Fibroblast of lung (primary cell): ENCODE measurements around the gene WNT7B. TPM values are rescaled to one million over a fixed set of nuclear protein-coding genes. Genes with fewer than 3 reads are reported as not detected.

Experiments used
- DNase-seq, 2 donors: peaks; one replicate each; pipeline versions ENCODE4 v3.0.0 to v3.0.0-alpha.2; 2010; ENCODE audit warnings: low read depth in 2 of 2
- H2AFZ ChIP-seq: 2 replicates; pipeline ENCODE4 v1.5.1; 2012; ENCODE audit warnings: low read length, control low read depth, inconsistent platforms
- H3K27ac ChIP-seq: 2 replicates; pipeline ENCODE4 v1.5.1; 2011; ENCODE audit warnings: low read length, control low read depth; ENCODE audit not compliant: insufficient read depth
- H3K27me3 ChIP-seq: 2 replicates; pipeline ENCODE4 v1.5.1; 2011; ENCODE audit warnings: mild to moderate bottlenecking, low read length; ENCODE audit not compliant: control insufficient read depth, insufficient read depth
- H3K36me3 ChIP-seq: 2 replicates; pipeline ENCODE4 v1.5.1; 2011; ENCODE audit warnings: low read length; ENCODE audit not compliant: control insufficient read depth, insufficient read depth
- H3K4me1 ChIP-seq: 2 replicates; pipeline ENCODE4 v1.5.1; 2011; ENCODE audit warnings: low read length; ENCODE audit not compliant: control insufficient read depth, insufficient read depth; ENCODE audit errors: extremely low read depth
- H3K4me2 ChIP-seq: 2 replicates; pipeline ENCODE4 v1.5.1; 2011; ENCODE audit warnings: low read length, control low read depth; ENCODE audit not compliant: insufficient read depth; ENCODE audit errors: extremely low read depth
- H3K4me3 ChIP-seq, 4 experiments: fragments of 200-600 bp in 1 of 4; sonication (generic) in 1 of 4; replicated peaks in 1 of 4; 2 replicates each; pipeline ENCODE4 v1.5.1; 2011 to 2016; ENCODE audit warnings: low read length in 4 of 4, low read depth in 3 of 4, mild to moderate bottlenecking in 3 of 4, control low read depth in 2 of 4, inconsistent platforms in 1 of 4, mixed read lengths in 1 of 4; ENCODE audit not compliant: insufficient read depth in 1 of 4; ENCODE audit errors: control extremely low read depth in 1 of 4
- H3K79me2 ChIP-seq: 2 replicates; pipeline ENCODE4 v1.5.1; 2012; ENCODE audit warnings: mild to moderate bottlenecking, low read length, inconsistent platforms; ENCODE audit not compliant: control insufficient read depth, insufficient read depth
- H3K9ac ChIP-seq: 2 replicates; pipeline ENCODE4 v1.5.1; 2011; ENCODE audit warnings: mild to moderate bottlenecking, low read length, control low read depth; ENCODE audit not compliant: insufficient read depth
- H3K9me3 ChIP-seq: 2 replicates; pipeline ENCODE4 v1.5.1; 2012; ENCODE audit warnings: low read depth, low read length; ENCODE audit not compliant: control insufficient read depth, insufficient read depth
- H4K20me1 ChIP-seq: 2 replicates; pipeline ENCODE4 v1.5.1; 2011; ENCODE audit warnings: low read length; ENCODE audit not compliant: control insufficient read depth, insufficient read depth; ENCODE audit errors: extremely low read depth
- EZH2 ChIP-seq: IDR thresholded peaks from 2 replicates; pipeline ENCODE4 v1.5.1; 2012; ENCODE audit warnings: low read length, control low read depth, mild to moderate bottlenecking; ENCODE audit errors: missing control alignments
- polyA plus RNA-seq, 2 donors: library from polyadenylated mRNA; depleted of rRNA in 1 of 2; stranded (reverse) in 1 of 2; unstranded in 1 of 2; fragments of >200 nt; gene quantifications; 2 replicates each; pipeline ENCODE4 v1.2.1, GENCODE V29; 2011 to 2012; ENCODE audit warnings: missing spikeins in 1 of 2
- total RNA-seq: library from RNA; depleted of rRNA; stranded (reverse); fragments of >200 nt; gene quantifications from 2 replicates; pipeline ENCODE4 v1.2.1, GENCODE V29; 2014
- TF ChIP-seq, protein P1 (sequence below), 2 donors: IDR thresholded peaks in 1 of 2; conservative IDR thresholded peaks in 1 of 2; 1 replicate in 1 of 2; 2 replicates in 1 of 2; pipeline ENCODE4 v1.5.1; 2011 to 2012; ENCODE audit warnings: low read length in 2 of 2, control low read depth in 1 of 2, inconsistent platforms in 1 of 2, low read depth in 1 of 2, mild to moderate bottlenecking in 1 of 2

Gene WNT7B
- total and polyA plus RNA-seq, 2 donors (not counting 1 experiment from before 2014, with no cell fraction given): 0.17 TPM; not detected in 1

DNA sequence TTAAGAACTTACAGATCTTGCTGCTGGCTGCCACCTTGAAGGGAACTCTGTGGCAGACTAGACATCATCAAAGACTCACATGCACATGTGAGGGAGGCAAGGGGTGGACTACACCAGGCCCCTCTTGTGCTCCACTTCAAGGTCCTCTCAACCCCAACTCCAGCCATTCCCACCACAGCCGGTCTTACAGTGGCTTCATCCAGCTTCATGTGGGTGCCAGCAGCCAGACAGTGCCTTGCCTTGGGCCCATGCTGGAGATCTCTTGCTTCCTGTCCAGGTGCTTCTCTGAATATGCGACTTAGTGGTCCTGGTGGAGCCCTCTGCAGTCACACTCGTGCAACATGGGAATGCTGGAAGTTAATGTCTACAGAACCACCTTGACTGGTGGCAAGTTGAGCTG lies 44.6 kb upstream of the WNT7B start:
- Histone ChIP-seq H3K4me2 (no peak overlapping the region), H3K36me3 (no peaks in the 10 kb centered on the region), H3K9ac (no peak overlapping the region), H3K27ac (no peak overlapping the region), H2AFZ (no peak overlapping the region), H3K9me3 (no peaks in the 10 kb centered on the region), H3K4me1 (no peaks in the 10 kb centered on the region), H3K27me3 (peaks cover 8% of the 10 kb centered on the region), H4K20me1 (no peaks in the 10 kb centered on the region), H3K4me3 (no peak overlapping the region), H3K79me2 (no peaks in the 10 kb centered on the region)
- DNase-seq: no peak
- TF ChIP-seq EZH2: no peak
- TF ChIP-seq, protein P1, sequence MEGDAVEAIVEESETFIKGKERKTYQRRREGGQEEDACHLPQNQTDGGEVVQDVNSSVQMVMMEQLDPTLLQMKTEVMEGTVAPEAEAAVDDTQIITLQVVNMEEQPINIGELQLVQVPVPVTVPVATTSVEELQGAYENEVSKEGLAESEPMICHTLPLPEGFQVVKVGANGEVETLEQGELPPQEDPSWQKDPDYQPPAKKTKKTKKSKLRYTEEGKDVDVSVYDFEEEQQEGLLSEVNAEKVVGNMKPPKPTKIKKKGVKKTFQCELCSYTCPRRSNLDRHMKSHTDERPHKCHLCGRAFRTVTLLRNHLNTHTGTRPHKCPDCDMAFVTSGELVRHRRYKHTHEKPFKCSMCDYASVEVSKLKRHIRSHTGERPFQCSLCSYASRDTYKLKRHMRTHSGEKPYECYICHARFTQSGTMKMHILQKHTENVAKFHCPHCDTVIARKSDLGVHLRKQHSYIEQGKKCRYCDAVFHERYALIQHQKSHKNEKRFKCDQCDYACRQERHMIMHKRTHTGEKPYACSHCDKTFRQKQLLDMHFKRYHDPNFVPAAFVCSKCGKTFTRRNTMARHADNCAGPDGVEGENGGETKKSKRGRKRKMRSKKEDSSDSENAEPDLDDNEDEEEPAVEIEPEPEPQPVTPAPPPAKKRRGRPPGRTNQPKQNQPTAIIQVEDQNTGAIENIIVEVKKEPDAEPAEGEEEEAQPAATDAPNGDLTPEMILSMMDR (conservative IDR thresholded peaks at IDR 0.05 in 1 of 2, IDR thresholded peaks at IDR 0.05 in 1 of 2; ENCODE audit: low read depth in 1 of 2, low read length in 2 of 2): no peak

DNA sequence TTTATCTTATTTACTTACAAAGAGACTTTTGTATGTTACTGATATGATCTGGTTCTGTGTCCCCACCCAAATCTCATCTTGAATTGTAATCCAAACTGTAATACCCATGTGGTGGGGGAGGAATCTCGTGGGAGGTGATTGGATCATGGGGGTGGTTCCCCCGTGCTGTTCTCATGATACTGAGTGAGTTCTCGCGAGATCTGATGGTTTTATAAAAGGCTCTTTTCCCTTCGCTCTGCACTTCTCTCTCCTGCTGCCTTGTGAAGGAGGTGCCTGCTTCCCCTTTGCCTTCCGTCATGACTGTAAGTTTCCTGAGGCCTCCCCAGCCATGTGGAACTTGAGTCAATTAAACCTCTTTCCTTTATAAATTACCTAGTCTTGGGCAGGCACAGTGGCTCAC lies 42.4 kb upstream of the WNT7B start:
- Histone ChIP-seq H3K27ac (no peak overlapping the region), H3K9me3 (no peaks in the 10 kb centered on the region)

DNA sequence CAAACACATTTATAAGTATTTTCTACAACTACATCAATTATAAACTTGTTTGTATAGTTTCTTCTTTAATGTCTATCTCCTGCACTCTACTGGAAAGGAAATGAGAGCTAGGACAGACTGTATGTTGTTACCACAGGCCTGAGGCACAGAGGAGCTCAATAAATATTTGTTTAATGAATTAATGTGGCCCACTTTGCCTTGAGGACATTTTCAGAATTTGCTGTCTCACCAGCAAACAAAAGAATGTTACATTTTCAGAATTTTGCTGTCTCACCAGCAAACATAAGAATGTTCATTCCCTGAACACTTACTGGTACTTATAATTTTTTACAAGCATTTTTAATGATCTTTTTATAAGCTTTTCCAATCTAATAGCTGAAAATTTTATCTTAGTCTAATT lies 41.9 kb upstream of the WNT7B start:
- H3K27me3 ChIP-seq: no peaks in the 10 kb centered on the region
- no peaks in the 10 kb centered on the region for H3K9me3 ChIP-seq
- H3K27ac ChIP-seq: no peak overlapping the region
- no peak overlapping the region for H2AFZ ChIP-seq
- no peaks in the 10 kb centered on the region for H4K20me1 ChIP-seq
- DNase-seq: no peak
- no peak overlapping the region for H3K9ac ChIP-seq
- H3K4me3 ChIP-seq: no peak overlapping the region
- H3K36me3 ChIP-seq: no peaks in the 10 kb centered on the region
- peaks cover 3% of the 10 kb centered on the region for H3K4me1 ChIP-seq
- no peak for TF ChIP-seq EZH2
- TF ChIP-seq, protein P1 (conservative IDR thresholded peaks at IDR 0.05 in 1 of 2, IDR thresholded peaks at IDR 0.05 in 1 of 2; ENCODE audit: low read depth in 1 of 2, low read length in 2 of 2): no peak
- no peak overlapping the region for H3K4me2 ChIP-seq
- peaks cover 4% of the 10 kb centered on the region for H3K79me2 ChIP-seq

More for the DNA sequence above, 42.4 kb upstream of the WNT7B start:
- peaks cover 4% of the 10 kb centered on the region for H3K79me2 ChIP-seq
- no peak overlapping the region for H3K9ac ChIP-seq
- H4K20me1 ChIP-seq: no peaks in the 10 kb centered on the region
- no peaks in the 10 kb centered on the region for H3K36me3 ChIP-seq
- no peak overlapping the region for H3K4me2 ChIP-seq
- peaks cover 3% of the 10 kb centered on the region for H3K4me1 ChIP-seq
- no peak overlapping the region for H2AFZ ChIP-seq
- DNase-seq: no peak
- no peaks in the 10 kb centered on the region for H3K27me3 ChIP-seq
- no peak for TF ChIP-seq EZH2
- TF ChIP-seq, protein P1 (conservative IDR thresholded peaks at IDR 0.05 in 1 of 2, IDR thresholded peaks at IDR 0.05 in 1 of 2; ENCODE audit: low read depth in 1 of 2, low read length in 2 of 2): no peak
- H3K4me3 ChIP-seq: no peak overlapping the region
